Panc1 (cell line): Measurements from ENCODE around the gene GIMAP2. TPM values are rescaled to one million over a fixed set of nuclear protein-coding genes. Genes with fewer than 3 reads are reported as not detected.

Experiments used
- ATAC-seq: fragments of 200-7000 bp; cut with Tn5 transposase; 2 replicates; pipeline ENCODE4 v1.9.1; 2020; ENCODE audit warnings: mild to moderate bottlenecking, moderate library complexity
- BruUV-seq: library from RNA; stranded (reverse); fragments of 400-500 nt; replicated peaks from 2 replicates; lab custom pipeline; 2021; lab: Mats Ljungman, UMichigan
- CTCF ChIA-PET: fragments of 300-600 bp; sonication (Branson Sonifier 250); formaldehyde crosslinking; loops from one replicate; lab custom pipeline; 2022; ENCODE audit warnings: antibody characterized with exemption; lab: Charles Lee
- POLR2A ChIA-PET: fragments of 300-600 bp; sonication (Branson Sonifier 250); formaldehyde crosslinking; loops from one replicate; lab custom pipeline; 2022; ENCODE audit warnings: antibody characterized with exemption; lab: Charles Lee
- DNase-seq: peaks from one replicate; pipeline ENCODE4 v3.0.0-alpha.2; 2010; ENCODE audit warnings: low read depth, low spot score
- H3K27ac ChIP-seq: 2 replicates; pipeline ENCODE4 v1.5.1; 2011; ENCODE audit warnings: mild to moderate bottlenecking, low read length, inconsistent platforms
- H3K27me3 ChIP-seq: fragments of 200-500 bp; sonication (Bioruptor generic); 2 replicates; pipeline ENCODE4 v1.6.0; 2014; ENCODE audit warnings: low read length, inconsistent platforms; ENCODE audit not compliant: control insufficient read depth, insufficient read depth
- H3K36me3 ChIP-seq: fragments of 200-500 bp; sonication (Bioruptor generic); 2 replicates; pipeline ENCODE4 v1.5.1; 2014; ENCODE audit warnings: inconsistent platforms, mild to moderate bottlenecking, low read length, moderate library complexity; ENCODE audit not compliant: control insufficient read depth, insufficient read depth
- H3K4me1 ChIP-seq: 2 replicates; pipeline ENCODE4 v1.5.1; 2011; ENCODE audit warnings: inconsistent platforms, mild to moderate bottlenecking, low read length, moderate library complexity; ENCODE audit not compliant: control insufficient read depth, insufficient read depth
- H3K4me3 ChIP-seq, 2 experiments: 2 replicates each; pipeline ENCODE4 v1.5.1; 2011 to 2012; ENCODE audit warnings: low read depth in 2 of 2, low read length in 2 of 2, mild to moderate bottlenecking in 2 of 2, inconsistent platforms in 1 of 2, moderate library complexity in 1 of 2
- H3K9me3 ChIP-seq: fragments of 200-500 bp; sonication (Bioruptor generic); 2 replicates; pipeline ENCODE4 v1.5.1; 2014; ENCODE audit warnings: low read depth, mild to moderate bottlenecking, inconsistent platforms, low read length, moderate library complexity; ENCODE audit not compliant: control insufficient read depth, insufficient read depth
- CTCF ChIP-seq: fragments of 450-650 bp; IDR thresholded peaks from 2 replicates; pipeline ENCODE4 v1.5.1; 2017; ENCODE audit warnings: mild to moderate bottlenecking
- POLR2AphosphoS5 ChIP-seq: IDR thresholded peaks from 2 replicates; pipeline ENCODE4 v1.6.1; 2012; ENCODE audit warnings: mild to moderate bottlenecking, low read depth, low read length, moderate library complexity
- REST ChIP-seq, 2 experiments: IDR thresholded peaks; 2 replicates each; pipeline ENCODE4 v1.6.1; 2011 to 2012; ENCODE audit warnings: low read depth in 2 of 2, control low read depth in 1 of 2, low read length in 1 of 2, mild to moderate bottlenecking in 1 of 2, moderate library complexity in 1 of 2; ENCODE audit not compliant: insufficient read depth in 1 of 2
- SIN3A ChIP-seq: IDR thresholded peaks from 2 replicates; pipeline ENCODE4 v1.6.1; 2012; ENCODE audit warnings: low read depth, mild to moderate bottlenecking, low read length, moderate library complexity, borderline replicate concordance; ENCODE audit not compliant: insufficient read depth
- TCF7L2 ChIP-seq: IDR thresholded peaks from 2 replicates; pipeline ENCODE4 v1.6.1; 2011; ENCODE audit warnings: mild to moderate bottlenecking, low read depth, low read length, inconsistent platforms
- in situ Hi-C: cut with HindIII; loops from 2 replicates; pipeline ENCODE4 v1.10.0; 2016; ENCODE audit warnings: low sequenced_read_pairs, low pct_unique_long_range_greater_than_20kb
- intact Hi-C: fragments of 100-400 bp; cut with micrococcal nuclease; formaldehyde crosslinking; loops from one replicate; pipeline ENCODE4 v1.10.0; 2022; ENCODE audit not compliant: unreplicated experiment
- total RNA-seq: library from RNA; stranded (reverse); gene quantifications from one replicate; pipeline ENCODE4 v1.2.1, GENCODE V29; 2021; ENCODE audit not compliant: unreplicated experiment

Gene GIMAP2
- total RNA-seq, 1 experiment from 2014 or later, result 1.5 TPM

- H3K9me3 ChIP-seq, result no peaks in the 10 kb centered on the region
- H3K36me3 ChIP-seq, result no peaks in the 10 kb centered on the region
- POLR2A ChIA-PET, result no interaction called here
- H3K4me1 ChIP-seq, result no peaks in the 10 kb centered on the region; the same call in 1 of the 2 replicates
- DNase-seq (no peak), ATAC-seq (no peak)
- H3K27ac ChIP-seq, result no peak overlapping the region
- peaks cover 18% of the 10 kb centered on the region for H3K27me3 ChIP-seq
- CTCF ChIA-PET, result no interaction called here
- intact Hi-C loops, result no loop called here
- in situ Hi-C loops, result no loop called here
- TF ChIP-seq CTCF, result no peak
- BruUV-seq, result no TSS peak
- no peak overlapping the region for H3K4me3 ChIP-seq
Measured at GRCh38 chr7:150740053-150740452, 54.5 kb downstream of the GIMAP2 start.

DNA sequence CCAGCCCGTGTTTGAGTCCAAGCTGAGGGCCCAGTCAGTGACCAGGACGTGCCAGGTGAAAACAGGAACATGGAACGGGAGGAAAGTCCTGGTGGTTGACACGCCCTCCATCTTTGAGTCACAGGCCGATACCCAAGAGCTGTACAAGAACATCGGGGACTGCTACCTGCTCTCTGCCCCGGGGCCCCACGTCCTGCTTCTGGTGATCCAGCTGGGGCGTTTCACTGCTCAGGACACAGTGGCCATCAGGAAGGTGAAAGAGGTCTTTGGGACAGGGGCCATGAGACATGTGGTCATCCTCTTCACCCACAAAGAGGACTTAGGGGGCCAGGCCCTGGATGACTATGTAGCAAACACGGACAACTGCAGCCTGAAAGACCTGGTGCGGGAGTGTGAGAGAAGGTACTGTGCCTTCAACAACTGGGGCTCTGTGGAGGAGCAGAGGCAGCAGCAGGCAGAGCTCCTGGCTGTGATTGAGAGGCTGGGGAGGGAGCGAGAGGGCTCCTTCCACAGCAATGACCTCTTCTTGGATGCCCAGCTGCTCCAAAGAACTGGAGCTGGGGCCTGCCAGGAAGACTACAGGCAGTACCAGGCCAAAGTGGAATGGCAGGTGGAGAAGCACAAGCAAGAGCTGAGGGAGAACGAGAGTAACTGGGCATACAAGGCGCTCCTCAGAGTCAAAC lies 56.9 kb downstream of the GIMAP2 start:
- POLR2A ChIA-PET, result no interaction called here
- Histone ChIP-seq H3K9me3 (no peaks in the 10 kb centered on the region), H3K4me3 (no peak overlapping the region), H3K4me1 (no peaks in the 10 kb centered on the region; the same call in 1 of the 2 replicates), H3K36me3 (no peaks in the 10 kb centered on the region), H3K27ac (no peak overlapping the region), H3K27me3 (peaks cover 15% of the 10 kb centered on the region)
- ATAC-seq, result no peak
- CTCF ChIA-PET, result no interaction called here
- no TSS peak for BruUV-seq
- TF ChIP-seq SIN3A, result no peak
- TF ChIP-seq POLR2AphosphoS5, result no peak
- no peak for TF ChIP-seq REST (IDR thresholded peaks at IDR 0.05; ENCODE audit: insufficient read depth in 1 of 2, low read depth in 2 of 2, low read length in 1 of 2)
- TF ChIP-seq CTCF, result no peak
- no peak for TF ChIP-seq TCF7L2
- in situ Hi-C loops (no loop called here), intact Hi-C loops (no loop called here)
- DNase-seq, result no peak

Other genes with a start within 250 kb of the GIMAP2 start
- 0.10 TPM for gene GIMAP8, start 235.1 kb upstream of the GIMAP2 start, total RNA-seq
- 0.33 TPM for gene GIMAP7, start 170.8 kb upstream of the GIMAP2 start, total RNA-seq
- 0.26 TPM for gene GIMAP4, start 118.3 kb upstream of the GIMAP2 start, total RNA-seq
- 0.23 TPM for gene GIMAP6, start 53.3 kb upstream of the GIMAP2 start, total RNA-seq
- 0.05 TPM for gene GIMAP1, start 30.9 kb downstream of the GIMAP2 start, total RNA-seq
- 0.51 TPM for gene GIMAP5, start 51.7 kb downstream of the GIMAP2 start, total RNA-seq
- gene TMEM176B, start 114.7 kb downstream of the GIMAP2 start, total RNA-seq, result 0.31 TPM
- 0.39 TPM for gene TMEM176A, start 115.1 kb downstream of the GIMAP2 start, total RNA-seq
- 0.15 TPM for gene AOC1, start 166.8 kb downstream of the GIMAP2 start, total RNA-seq